Astrocyte of the spinal cord (primary cell): ENCODE measurements around the gene WDR75.
"Not testable (repeated sequence)": the region's sequence is repeated elsewhere in the genome, so short reads cannot be mapped to it uniquely, and the experiment has no call there.

Source experiments
- DNase-seq: peaks from one replicate; pipeline ENCODE4 v3.0.0; 2011; ENCODE audit warnings: low read depth, low spot score
- H3K4me3 ChIP-seq: 2 replicates; pipeline ENCODE4 v1.5.1; 2011; ENCODE audit warnings: low read depth, mild to moderate bottlenecking, low read length, moderate library complexity
- in situ Hi-C: cut with HindIII; loops from 2 replicates; pipeline ENCODE4 v1.10.0; 2017; ENCODE audit warnings: low sequenced_read_pairs
- TF ChIP-seq, protein P1 (sequence below): IDR thresholded peaks from 2 replicates; pipeline ENCODE4 v1.5.1; 2012; ENCODE audit warnings: low read depth, mild to moderate bottlenecking, low read length, inconsistent platforms

Gene WDR75

GRCh38 chr2:189477756-189478155 lies 36.5 kb downstream of the WDR75 start:
- TF ChIP-seq, protein P1, sequence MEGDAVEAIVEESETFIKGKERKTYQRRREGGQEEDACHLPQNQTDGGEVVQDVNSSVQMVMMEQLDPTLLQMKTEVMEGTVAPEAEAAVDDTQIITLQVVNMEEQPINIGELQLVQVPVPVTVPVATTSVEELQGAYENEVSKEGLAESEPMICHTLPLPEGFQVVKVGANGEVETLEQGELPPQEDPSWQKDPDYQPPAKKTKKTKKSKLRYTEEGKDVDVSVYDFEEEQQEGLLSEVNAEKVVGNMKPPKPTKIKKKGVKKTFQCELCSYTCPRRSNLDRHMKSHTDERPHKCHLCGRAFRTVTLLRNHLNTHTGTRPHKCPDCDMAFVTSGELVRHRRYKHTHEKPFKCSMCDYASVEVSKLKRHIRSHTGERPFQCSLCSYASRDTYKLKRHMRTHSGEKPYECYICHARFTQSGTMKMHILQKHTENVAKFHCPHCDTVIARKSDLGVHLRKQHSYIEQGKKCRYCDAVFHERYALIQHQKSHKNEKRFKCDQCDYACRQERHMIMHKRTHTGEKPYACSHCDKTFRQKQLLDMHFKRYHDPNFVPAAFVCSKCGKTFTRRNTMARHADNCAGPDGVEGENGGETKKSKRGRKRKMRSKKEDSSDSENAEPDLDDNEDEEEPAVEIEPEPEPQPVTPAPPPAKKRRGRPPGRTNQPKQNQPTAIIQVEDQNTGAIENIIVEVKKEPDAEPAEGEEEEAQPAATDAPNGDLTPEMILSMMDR = no peak
- no peak overlapping the region for H3K4me3 ChIP-seq
- no peak for DNase-seq
- in situ Hi-C loops = no loop called here

GRCh38 chr2:189478289-189478688 lies 37.0 kb downstream of the WDR75 start:
- H3K4me3 ChIP-seq, in situ Hi-C loops, DNase-seq: not testable (repeated sequence)

DNA sequence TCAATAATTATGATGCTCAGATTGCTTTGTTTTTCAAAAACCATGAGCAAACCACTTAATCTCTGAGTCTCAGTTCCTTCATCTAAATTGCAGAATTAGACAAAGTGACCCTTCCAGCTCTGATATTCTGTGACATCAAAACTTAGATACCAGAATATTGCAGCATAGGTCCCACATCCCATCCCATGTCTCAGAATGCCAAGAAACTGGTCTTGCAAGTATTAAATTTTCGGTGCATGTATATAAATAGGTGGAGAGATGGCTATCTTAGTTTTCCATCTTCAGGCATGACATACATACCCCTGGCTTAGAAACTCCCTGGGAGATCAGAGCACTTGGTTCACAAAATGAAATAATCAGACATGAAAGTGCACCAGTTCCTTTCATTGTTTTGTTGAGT lies 39.8 kb downstream of the WDR75 start:
- in situ Hi-C loops = no loop called here
- DNase-seq = no peak
- H3K4me3 ChIP-seq = no peak overlapping the region
- TF ChIP-seq, protein P1 = no peak

DNA sequence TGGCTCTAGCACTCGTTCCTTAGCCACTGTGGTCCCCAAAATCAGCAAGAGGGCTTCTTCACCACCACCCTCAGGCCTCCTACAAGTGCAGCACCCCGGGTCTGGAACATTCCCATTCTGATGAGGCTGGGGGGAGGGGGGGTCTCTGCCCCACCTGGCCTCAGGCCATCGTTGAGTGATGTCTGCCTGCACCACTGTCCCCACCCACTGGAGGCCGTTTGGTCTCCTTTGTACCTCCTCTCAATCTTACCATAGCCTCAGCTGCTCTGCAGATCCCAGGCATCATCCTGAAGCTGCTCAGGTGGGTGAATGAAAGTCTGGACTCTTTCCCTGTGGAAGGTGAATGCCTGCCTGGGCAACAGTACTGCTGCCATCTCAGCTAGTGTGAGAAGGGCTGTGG lies 42.3 kb downstream of the WDR75 start:
- TF ChIP-seq, protein P1 = no peak
- in situ Hi-C loops = no loop called here
- DNase-seq = no peak
- H3K4me3 ChIP-seq = no peak overlapping the region

DNA sequence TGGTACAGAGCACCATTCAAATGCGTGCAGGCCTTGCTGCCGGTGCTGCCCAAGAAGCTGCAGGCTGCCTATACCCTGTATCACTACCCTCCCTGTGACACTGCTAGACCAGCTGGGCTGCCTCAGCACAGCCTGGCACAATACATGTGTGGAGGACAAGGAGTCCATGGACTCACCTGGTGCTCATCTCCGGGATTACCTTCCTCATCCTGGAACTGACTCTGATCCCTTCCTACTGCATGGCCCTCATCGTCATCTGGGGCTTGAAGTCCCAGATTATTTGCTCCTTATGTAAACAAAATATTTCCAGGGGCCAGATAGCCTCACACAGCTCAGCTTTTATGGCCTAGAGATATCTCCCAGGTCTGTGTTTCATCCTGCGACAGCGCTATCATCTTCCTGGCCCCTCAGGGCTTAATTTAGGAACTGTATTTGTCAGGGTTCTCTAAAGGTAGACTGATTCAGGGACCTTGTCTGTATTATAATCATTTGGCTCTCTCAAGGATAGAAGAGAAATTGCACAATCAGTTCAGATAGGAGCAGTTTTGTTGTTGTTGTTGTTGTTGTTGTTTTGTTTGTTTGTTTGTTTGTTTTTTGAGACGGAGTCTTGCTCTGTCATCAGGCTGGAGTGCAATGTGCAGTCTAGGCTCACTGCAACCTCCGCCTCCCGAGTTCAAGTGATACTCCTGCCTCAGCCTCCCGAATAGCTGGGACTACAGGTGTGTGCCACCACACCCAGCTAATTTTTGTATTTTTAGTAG lies 42.9 kb downstream of the WDR75 start:
- in situ Hi-C loops = no loop called here
- no peak for DNase-seq
- TF ChIP-seq, protein P1 = no peak
- H3K4me3 ChIP-seq = no peak overlapping the region

DNA sequence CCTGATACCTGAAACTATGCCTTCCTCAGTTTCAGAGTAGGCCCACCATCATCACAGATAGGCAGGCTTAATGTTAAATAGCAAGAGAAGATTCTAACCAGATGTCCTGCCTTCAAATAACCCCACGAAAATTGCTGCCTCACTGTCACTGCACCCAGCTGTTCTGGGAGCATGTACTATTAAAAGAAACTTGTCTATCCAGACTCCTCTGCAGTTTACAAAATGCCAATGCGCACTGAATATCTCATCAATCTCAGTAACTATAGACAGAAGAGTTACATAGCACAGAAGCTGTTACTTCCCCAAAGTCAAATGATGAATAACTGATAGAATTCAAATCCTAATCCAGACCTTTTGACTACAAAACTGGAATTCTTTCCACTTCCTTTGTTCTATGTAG lies 43.9 kb downstream of the WDR75 start:
- no peak for DNase-seq
- in situ Hi-C loops = no loop called here
- TF ChIP-seq, protein P1 = no peak
- no peak overlapping the region for H3K4me3 ChIP-seq

DNA sequence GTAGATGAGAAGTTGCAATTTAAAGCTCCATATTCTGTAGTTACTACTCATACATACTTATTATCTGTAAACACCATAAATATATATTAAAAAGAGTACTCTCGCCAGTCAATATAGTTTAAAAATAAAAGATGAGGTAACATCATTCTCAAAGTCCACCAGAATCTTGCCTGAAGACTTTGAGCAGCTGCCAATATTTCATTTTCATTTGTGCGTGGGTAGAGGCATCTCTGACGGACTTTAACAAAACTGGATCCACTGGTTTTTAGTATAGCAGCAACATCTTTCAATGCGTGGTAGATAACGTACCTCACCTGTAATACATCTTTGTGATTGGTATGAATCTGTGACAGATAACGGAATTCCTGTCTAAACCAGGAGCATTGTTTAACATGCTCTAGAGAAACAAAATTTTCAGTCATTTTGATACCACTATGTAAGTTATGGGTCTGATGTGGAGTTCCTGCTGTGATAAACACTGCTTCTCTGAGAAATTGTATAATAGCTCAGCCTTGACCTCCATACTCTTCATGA lies 45.0 kb downstream of the WDR75 start:
- in situ Hi-C loops = no loop called here
- no peak overlapping the region for H3K4me3 ChIP-seq
- TF ChIP-seq, protein P1 = no peak
- DNase-seq = no peak
